Testis (tissue), 3 donors: ENCODE data around the gene ICAM2. TPM values are rescaled to one million over a fixed set of nuclear protein-coding genes. Genes with fewer than 3 reads are reported as not detected.

ENCODE experiments used
- DNase-seq: peaks from one replicate; pipeline ENCODE4 v3.0.0-alpha.2; 2019
- H3K27ac ChIP-seq, 2 donors: fragments of 200-600 bp; sonication (generic); one replicate each; pipeline ENCODE4 v1.5.1; 2019
- H3K27me3 ChIP-seq: fragments of 200-600 bp; sonication (generic); one replicate; pipeline ENCODE4 v1.5.1; 2019
- H3K36me3 ChIP-seq: fragments of 200-600 bp; sonication (generic); one replicate; pipeline ENCODE4 v1.5.1; 2017; ENCODE audit warnings: low read depth; ENCODE audit errors: missing control alignments
- H3K4me1 ChIP-seq: fragments of 200-600 bp; sonication (generic); one replicate; pipeline ENCODE4 v1.5.1; 2019
- H3K4me3 ChIP-seq, 2 donors: fragments of 200-600 bp; sonication (generic); one replicate each; pipeline ENCODE4 v1.5.1; 2017 to 2019
- H3K9me3 ChIP-seq: fragments of 200-600 bp; sonication (generic); one replicate; pipeline ENCODE4 v1.5.1; 2017
- CTCF ChIP-seq, 3 experiments: fragments of 450-650 bp in 2 of 3; fragments of 200-600 bp in 1 of 3; sonication (generic) in 1 of 3; IDR thresholded peaks; one replicate each; pipeline ENCODE4 v1.5.1; 2016 to 2019; ENCODE audit warnings: antibody characterized with exemption in 3 of 3, mild to moderate bottlenecking in 2 of 3, moderate library complexity in 1 of 3
- POLR2A ChIP-seq: fragments of 450-650 bp; IDR thresholded peaks from one replicate; pipeline ENCODE4 v1.6.1; 2017; ENCODE audit warnings: antibody characterized with exemption, mild to moderate bottlenecking, moderate library complexity
- WGBS, 2 donors: methylation state at CpG; one replicate each; pipeline ENCODE4 v1.1.5; 2018; 5-methylcytosine and 5-hydroxymethylcytosine counted together
- intact Hi-C: fragments of 100-400 bp; cut with DNase I; formaldehyde crosslinking; loops from one replicate; pipeline ENCODE4 v1.15.1; 2023; ENCODE audit warnings: low total_unique reads
- polyA plus RNA-seq: library from polyadenylated mRNA; stranded (reverse); fragments of 350-450 nt; fragmentation: Illumina TruSeq; extraction: RNeasy Lipid Tissue Mini Kit (QIAGEN cat#74804); gene quantifications from one replicate; pipeline ENCODE4 v1.2.3, GENCODE V29; 2014; ENCODE audit warnings: low read depth, low replicate concordance; ENCODE audit not compliant: insufficient read depth
- total RNA-seq, 2 donors: library from RNA; depleted of rRNA; stranded (reverse); fragments of >200 nt; gene quantifications; one replicate each; pipeline ENCODE4 v1.2.3, GENCODE V29; 2016

ICAM2 gene
- total and polyA plus RNA-seq, 3 donors from 2014 or later, result 5.2 to 12.1 (median 11.3) TPM

GRCh38 chr17:63955791-63956190 lies 64.6 kb downstream of the ICAM2 start:
- Histone ChIP-seq H3K27me3 (no peaks in the 10 kb centered on the region), H3K36me3 (no peaks in the 10 kb centered on the region), H3K27ac (no peak overlapping the region), H3K4me3 (no peak overlapping the region), H3K4me1 (peaks cover 6% of the 10 kb centered on the region), H3K9me3 (no peaks in the 10 kb centered on the region)
- DNase-seq, result no peak
- TF ChIP-seq POLR2A, result no peak
- no peak for TF ChIP-seq CTCF (IDR thresholded peaks at IDR 0.05)
- WGBS, 2 donors, result 87 to 90% methylated on average over 4 of the region's 4 CpGs
- intact Hi-C loops, result no loop called here

- Histone ChIP-seq H3K4me3 (no peak overlapping the region), H3K4me1 (peaks cover 6% of the 10 kb centered on the region), H3K9me3 (no peaks in the 10 kb centered on the region), H3K27me3 (no peaks in the 10 kb centered on the region), H3K27ac (no peak overlapping the region), H3K36me3 (no peaks in the 10 kb centered on the region)
- TF ChIP-seq POLR2A (no peak), CTCF (IDR thresholded peaks at IDR 0.05) (no peak)
- 88 to 89% methylated on average over 10 to 11 of the region's 11 CpGs for WGBS, 2 donors
- intact Hi-C loops, result no loop called here
- DNase-seq, result no peak
Measured at GRCh38 chr17:63955232-63955631, 65.2 kb downstream of the ICAM2 start.

GRCh38 chr17:63954402-63955063 lies 65.9 kb downstream of the ICAM2 start:
- Histone ChIP-seq H3K4me3 (no peak overlapping the region), H3K27ac (no peak overlapping the region), H3K9me3 (no peaks in the 10 kb centered on the region), H3K27me3 (no peaks in the 10 kb centered on the region), H3K36me3 (no peaks in the 10 kb centered on the region), H3K4me1 (peaks cover 6% of the 10 kb centered on the region)
- 75 to 86% methylated on average over 11 of the region's 11 CpGs for WGBS, 2 donors
- TF ChIP-seq POLR2A, result no peak
- TF ChIP-seq CTCF (IDR thresholded peaks at IDR 0.05), result no peak
- intact Hi-C loops, result no loop called here
- DNase-seq, result no peak

Other genes with a start within 250 kb of the ICAM2 start
- gene CCDC47, start 247.0 kb downstream of the ICAM2 start, total RNA-seq, result 10 to 100 TPM; 65.7 to 68.0 TPM
- 52.4 TPM for gene CCDC47, start 247.0 kb downstream of the ICAM2 start, polyA plus RNA-seq
- 100 to 1,000 TPM; 173 to 203 TPM for gene DDX42, start 246.5 kb downstream of the ICAM2 start, total RNA-seq
- 124 TPM for gene DDX42, start 246.5 kb downstream of the ICAM2 start, polyA plus RNA-seq
- gene PSMC5, start 193.2 kb downstream of the ICAM2 start, total RNA-seq, result 100 to 1,000 TPM; 121 to 145 TPM
- gene PSMC5, start 193.2 kb downstream of the ICAM2 start, polyA plus RNA-seq, result 269 TPM
- gene FTSJ3, start 193.0 kb downstream of the ICAM2 start, total RNA-seq, result 10 to 100 TPM; 47.2 to 59.7 TPM
- 39.9 TPM for gene FTSJ3, start 193.0 kb downstream of the ICAM2 start, polyA plus RNA-seq
- gene SMARCD2, start 177.9 kb downstream of the ICAM2 start, total RNA-seq, result 100 to 1,000 TPM; 121 to 122 TPM
- 95.2 TPM for gene SMARCD2, start 177.9 kb downstream of the ICAM2 start, polyA plus RNA-seq
- gene CSH2, start 147.0 kb downstream of the ICAM2 start, total RNA-seq, result under 1 TPM in 1 of 2 donors, not detected in 1; 0.47 TPM
- gene CSH2, start 147.0 kb downstream of the ICAM2 start, polyA plus RNA-seq, result not detected
- under 1 TPM in 1 of 2 donors, not detected in 1; 0.62 TPM for gene GH2, start 138.7 kb downstream of the ICAM2 start, total RNA-seq
- not detected for gene GH2, start 138.7 kb downstream of the ICAM2 start, polyA plus RNA-seq
- gene CSH1, start 124.1 kb downstream of the ICAM2 start, total RNA-seq, result 1 to 10 TPM in 1 of 2 donors, under 1 TPM in 1; 0.71 to 1.2 TPM
- gene CSH1, start 124.1 kb downstream of the ICAM2 start, polyA plus RNA-seq, result not detected
- gene CSHL1, start 109.4 kb downstream of the ICAM2 start, total RNA-seq, result not detected
- not detected for gene CSHL1, start 109.4 kb downstream of the ICAM2 start, polyA plus RNA-seq
- under 1 TPM in 1 of 2 donors, not detected in 1; 0.43 TPM for gene GH1, start 101.8 kb downstream of the ICAM2 start, total RNA-seq
- gene GH1, start 101.8 kb downstream of the ICAM2 start, polyA plus RNA-seq, result not detected
- under 1 TPM; 0.62 to 0.87 TPM for gene CD79B, start 88.3 kb downstream of the ICAM2 start, total RNA-seq
- 4.3 TPM for gene CD79B, start 88.3 kb downstream of the ICAM2 start, polyA plus RNA-seq
- gene SCN4A, start 47.7 kb downstream of the ICAM2 start, total RNA-seq, result 1 to 10 TPM; 2.3 to 2.8 TPM
- 2.0 TPM for gene SCN4A, start 47.7 kb downstream of the ICAM2 start, polyA plus RNA-seq
- 10 to 100 TPM in 1 of 2 donors, 1 to 10 TPM in 1; 8.6 to 12.2 TPM for gene PRR29, start 22.3 kb downstream of the ICAM2 start, total RNA-seq
- gene PRR29, start 22.3 kb downstream of the ICAM2 start, polyA plus RNA-seq, result 21.8 TPM
- gene ERN1, start 109.5 kb upstream of the ICAM2 start, total RNA-seq, result 10 to 100 TPM; 12.8 to 13.0 TPM
- gene ERN1, start 109.5 kb upstream of the ICAM2 start, polyA plus RNA-seq, result 7.0 TPM
- gene TEX2, start 242.6 kb upstream of the ICAM2 start, total RNA-seq, result 10 to 100 TPM; 66.0 to 99.9 TPM
- gene TEX2, start 242.6 kb upstream of the ICAM2 start, polyA plus RNA-seq, result 136 TPM